GM18951 (cell line): ENCODE measurements around the gene CRYBG2.

Experiments used
- POLR2A ChIP-seq: IDR thresholded peaks from 4 replicates; pipeline ENCODE4 v1.6.1; 2011; ENCODE audit warnings: mild to moderate bottlenecking; ENCODE audit not compliant: insufficient read length, insufficient read depth; ENCODE audit errors: extremely low read depth
- in situ Hi-C: fragments of 300-500 bp; cut with MboI; formaldehyde crosslinking; loops from one replicate; pipeline ENCODE4 v1.12.0; 2022; ENCODE audit warnings: low sequenced_read_pairs, mixed read lengths, inconsistent platforms; ENCODE audit not compliant: unreplicated experiment

The CRYBG2 gene

DNA sequence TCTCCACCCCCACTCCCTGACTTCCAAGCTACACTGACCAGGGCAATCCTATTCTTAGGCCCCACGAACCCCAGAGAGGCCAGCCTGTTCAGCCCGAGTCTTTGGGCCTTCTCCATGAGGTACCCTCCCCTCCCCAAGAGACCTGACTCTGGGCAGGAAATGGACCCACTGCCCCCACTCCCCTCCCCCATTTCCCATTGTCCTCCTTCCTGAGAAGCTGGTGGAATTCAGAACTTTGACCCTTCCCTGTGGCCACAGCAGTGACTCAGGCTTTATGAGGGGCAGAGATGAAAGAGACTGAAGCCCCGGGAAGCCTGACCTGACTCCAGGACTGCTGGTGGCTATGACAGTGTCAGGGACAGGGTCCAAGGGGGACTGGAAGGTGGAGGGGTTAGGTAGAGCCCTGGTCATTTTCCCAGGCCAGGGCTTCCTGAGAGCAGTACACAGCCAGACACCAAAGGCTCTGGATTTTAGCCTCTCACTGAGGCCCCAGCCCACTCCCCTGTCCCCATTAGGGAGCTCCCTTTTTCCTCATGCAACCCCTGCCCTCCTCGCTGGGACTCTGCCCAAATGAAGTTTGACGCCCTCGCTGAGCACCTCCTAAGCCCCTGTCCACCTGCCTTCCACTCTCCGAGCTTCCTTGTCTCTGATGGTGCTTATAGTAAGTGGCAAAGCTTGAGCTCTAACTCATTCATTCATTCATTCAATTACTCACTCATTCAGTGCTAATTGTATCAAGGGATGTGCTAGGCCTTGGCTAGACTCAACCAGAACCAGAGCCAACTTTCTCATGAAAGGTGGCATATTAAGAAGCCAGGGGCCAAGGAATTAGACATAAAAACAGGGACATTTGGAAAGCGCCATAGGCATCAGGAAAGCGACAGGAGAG is 3.0 kb downstream of the CRYBG2 start:
- in situ Hi-C loops, result no loop called here

DNA sequence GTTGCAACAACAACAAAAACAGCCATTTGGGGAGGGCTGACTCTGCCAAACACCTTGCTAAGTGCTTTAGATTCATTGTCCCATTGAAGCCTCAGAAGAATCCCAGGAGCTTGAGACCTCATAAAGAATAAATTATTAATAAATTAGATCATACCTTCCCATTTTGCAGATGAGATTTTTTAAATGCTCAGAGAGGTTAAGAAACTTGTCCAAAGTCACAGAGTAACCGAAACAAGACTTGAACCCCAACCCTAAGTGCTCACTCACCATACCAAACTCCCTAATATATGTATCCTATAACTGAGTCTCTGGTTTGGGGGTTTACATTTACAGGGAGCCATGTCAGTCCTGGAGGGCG is 3.6 kb downstream of the CRYBG2 start:
- in situ Hi-C loops, result no loop called here
- TF ChIP-seq POLR2A, result no peak

More for the DNA sequence above, 3.0 kb downstream of the CRYBG2 start:
- TF ChIP-seq POLR2A, result no peak

DNA sequence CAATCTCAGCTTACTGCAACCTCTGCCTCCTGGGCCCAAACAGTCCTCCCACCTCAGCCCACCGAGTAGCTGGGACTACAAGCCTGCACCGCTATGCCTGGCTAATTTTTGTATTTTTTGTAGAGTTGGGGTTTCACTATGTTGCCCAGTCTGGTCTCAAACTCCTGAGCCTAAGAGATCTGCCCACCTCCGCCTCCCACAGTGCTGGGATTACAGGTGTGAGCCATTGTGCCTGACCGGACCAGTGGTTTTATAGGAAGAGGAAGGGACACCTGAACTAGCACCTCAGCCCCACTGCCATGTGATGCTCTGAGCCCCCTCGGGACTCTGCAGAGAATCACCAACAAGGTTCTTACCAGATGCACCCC is 4.1 kb downstream of the CRYBG2 start:
- no peak for TF ChIP-seq POLR2A
- in situ Hi-C loops, result no loop called here

DNA sequence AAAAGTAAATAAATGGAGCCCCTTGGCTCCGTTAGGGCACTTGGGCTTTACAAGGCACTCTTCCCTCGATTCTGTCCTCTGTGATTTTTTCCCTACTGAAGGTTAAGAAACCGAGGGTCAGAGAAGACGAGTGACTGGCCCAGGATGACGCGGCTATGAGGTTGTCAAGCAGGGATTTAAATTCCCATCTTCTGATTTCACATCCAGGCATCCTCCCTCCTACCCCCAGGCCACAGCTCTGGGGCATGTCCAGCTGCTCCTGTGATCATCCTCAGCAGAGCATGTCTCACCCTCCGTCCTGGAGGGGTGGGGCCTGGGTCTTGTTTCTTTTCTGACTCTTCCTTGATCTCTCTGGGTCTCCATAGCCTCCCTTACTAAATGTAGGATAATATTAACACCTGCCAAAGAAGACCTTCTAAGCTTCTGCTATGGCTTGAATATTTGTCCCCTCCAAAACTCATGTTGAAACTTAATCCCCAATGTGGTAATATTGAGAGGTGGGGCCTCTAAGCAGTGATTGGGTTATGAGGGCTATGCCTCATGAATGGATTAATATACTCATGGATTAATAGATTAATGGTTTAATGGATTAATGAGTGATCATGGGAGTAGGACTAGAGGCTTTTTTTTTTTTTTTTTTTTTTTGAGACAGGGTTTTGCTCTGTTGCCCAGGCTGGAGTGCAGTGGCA is 4.6 kb downstream of the CRYBG2 start:
- in situ Hi-C loops, result no loop called here

GRCh38 chr1:26346274-26347033 is 7.5 kb downstream of the CRYBG2 start:
- in situ Hi-C loops, result no loop called here
- TF ChIP-seq POLR2A, result no peak

More for the DNA sequence above, 4.6 kb downstream of the CRYBG2 start:
- no peak for TF ChIP-seq POLR2A

DNA sequence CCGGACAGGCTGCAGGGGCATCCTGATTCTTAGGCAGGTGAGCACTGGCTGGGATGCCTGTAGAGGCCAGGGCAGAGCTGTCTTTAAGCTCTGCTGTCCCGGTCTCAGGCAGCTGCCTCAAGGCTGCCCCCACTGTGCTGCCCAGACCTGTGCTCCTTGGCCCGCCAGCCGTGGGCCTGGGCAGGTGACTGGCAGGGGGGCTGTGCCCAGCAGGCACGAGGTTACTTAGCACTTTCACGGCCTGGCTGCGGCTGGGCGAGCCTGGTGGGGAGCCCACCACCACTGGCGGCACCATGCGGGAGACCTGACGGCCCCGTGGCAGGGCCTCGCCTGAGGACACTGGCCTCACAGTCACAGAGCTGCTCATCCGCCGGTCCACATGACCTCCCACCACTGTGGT is 8.2 kb downstream of the CRYBG2 start:
- no peak for TF ChIP-seq POLR2A
- in situ Hi-C loops, result no loop called here

DNA sequence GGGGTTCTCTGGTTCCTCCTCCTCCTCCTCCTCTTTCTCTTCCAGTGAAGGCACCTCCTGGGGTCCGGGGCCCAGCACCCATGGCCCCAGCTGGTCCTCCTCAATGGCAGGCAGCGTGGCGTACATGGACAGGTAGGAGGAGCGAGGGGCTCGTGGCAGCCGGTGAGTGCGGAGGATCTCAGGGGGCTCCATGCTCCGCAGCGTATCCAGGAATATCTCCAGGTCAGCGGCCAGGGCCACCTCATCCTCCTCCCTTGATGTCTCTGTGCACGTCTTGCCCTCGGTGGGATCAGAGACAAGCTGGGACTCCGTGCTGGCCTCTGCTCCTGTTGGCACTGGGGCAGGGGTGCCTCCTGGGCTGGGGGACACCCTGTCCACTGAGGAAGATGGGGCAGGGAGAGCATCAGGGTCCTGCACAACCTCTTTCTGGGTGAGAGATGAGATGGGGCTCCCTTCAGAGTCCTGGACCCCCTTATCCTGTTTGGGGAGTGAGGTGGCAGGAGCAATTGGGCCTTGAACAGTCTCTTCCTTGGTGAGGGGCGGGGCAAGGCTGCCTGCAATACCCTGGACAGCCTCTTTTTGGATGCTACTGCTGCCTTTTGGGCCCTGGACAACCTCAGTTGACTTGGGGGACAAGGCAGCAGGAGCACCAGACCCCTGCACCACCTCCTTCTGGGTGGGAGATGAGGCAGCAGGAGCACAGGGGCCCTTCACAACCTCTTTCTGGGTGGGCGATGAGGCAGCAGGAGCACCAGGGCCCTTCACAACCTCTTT is 9.6 kb downstream of the CRYBG2 start:
- TF ChIP-seq POLR2A, result no peak
- in situ Hi-C loops, result no loop called here

DNA sequence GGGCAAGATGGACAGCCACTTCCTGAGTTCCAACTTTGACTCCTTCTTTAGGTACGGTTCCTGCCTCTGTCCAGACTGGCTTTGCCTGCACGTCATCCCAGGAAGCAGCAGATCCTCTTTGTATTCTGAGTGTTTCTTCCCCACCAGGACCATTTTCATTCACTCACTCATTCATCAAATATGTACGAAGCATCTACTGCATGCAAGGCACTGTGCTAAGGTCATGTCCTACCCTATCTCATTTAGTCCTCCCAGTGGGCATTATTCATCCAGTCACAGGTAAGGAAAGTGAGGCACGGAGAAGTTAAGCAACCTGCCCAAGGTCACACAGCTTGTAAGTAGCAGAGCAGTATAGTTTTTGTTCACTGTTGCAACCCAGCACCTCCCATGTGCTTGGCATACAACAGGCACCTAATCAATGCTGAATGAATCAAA is 13.9 kb downstream of the CRYBG2 start:
- no peak for TF ChIP-seq POLR2A
- in situ Hi-C loops, result no loop called here

- TF ChIP-seq POLR2A, result no peak
- in situ Hi-C loops, result no loop called here
Measured at GRCh38 chr1:26338670-26339069, 15.3 kb downstream of the CRYBG2 start.

- TF ChIP-seq POLR2A, result no peak
- in situ Hi-C loops, result no loop called here
Measured at GRCh38 chr1:26337625-26338024, 16.3 kb downstream of the CRYBG2 start.

DNA sequence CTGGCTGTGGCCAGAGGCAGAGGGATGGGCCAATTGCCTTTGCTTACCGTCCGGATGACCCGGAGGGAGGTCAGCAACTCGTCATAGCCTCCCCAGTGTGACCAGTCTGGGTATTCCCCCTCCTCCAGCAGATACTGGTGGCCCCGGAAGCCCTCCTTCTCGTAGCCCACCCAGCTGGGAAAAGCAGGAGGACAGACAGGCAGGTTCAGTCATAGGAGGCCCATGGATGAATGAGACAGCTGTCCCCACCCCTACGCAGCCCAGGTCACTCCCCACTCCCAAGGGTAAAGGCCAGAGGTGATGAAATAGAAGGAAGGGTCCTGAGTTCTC is 16.8 kb downstream of the CRYBG2 start:
- in situ Hi-C loops, result no loop called here
- no peak for TF ChIP-seq POLR2A

DNA sequence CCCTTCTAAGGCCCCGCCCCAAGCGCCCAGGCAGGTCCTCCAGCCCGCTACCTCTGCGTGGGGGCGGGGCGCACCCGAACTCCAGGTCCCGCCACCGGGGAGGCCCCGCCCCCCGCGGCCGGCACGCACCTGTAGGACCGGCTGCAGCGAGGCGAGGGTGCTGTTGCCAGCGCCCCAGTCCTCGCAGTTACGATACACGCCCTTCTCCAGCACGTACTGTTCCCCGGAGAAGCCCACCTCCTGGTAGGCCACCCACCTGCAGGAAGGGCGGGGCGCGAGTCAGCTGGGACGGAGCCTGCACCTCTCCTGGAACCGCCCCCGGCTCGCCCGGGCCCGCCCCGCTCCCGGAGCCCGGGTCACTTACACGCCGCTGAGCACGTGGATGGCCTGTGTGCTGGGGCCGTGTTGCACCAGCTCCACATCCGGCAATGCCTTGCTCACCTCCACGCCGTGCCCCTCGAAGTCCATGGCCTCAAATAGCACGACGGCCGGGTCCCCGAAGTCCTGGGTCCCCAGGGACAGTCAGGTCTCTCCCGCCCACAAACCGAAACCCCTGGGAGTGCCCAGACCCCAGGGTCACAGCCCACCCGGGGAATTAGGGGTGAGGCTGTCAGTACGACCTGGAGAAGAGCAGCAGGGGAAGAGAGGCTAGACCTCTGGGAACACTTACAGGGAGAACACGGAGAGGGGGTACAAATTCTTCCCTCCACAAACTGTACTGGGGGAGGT is 17.3 kb downstream of the CRYBG2 start:
- TF ChIP-seq POLR2A, result no peak
- in situ Hi-C loops, result no loop called here
